PC-9 (cell line): ENCODE measurements around the gene SUPT3H. TPM values are rescaled to one million over a fixed set of nuclear protein-coding genes. Genes with fewer than 3 reads are reported as not detected.

Source experiments
- BruUV-seq: library from RNA; stranded (reverse); fragments of 400-500 nt; replicated peaks from 2 replicates; lab custom pipeline; 2021; lab: Mats Ljungman, UMichigan
- CTCF ChIA-PET: fragments of 300-600 bp; sonication (Branson Sonifier 250); formaldehyde crosslinking; loops from one replicate; lab custom pipeline; 2022; ENCODE audit warnings: antibody characterized with exemption; lab: Charles Lee
- POLR2A ChIA-PET: fragments of 300-600 bp; sonication (Branson Sonifier 250); formaldehyde crosslinking; loops from one replicate; lab custom pipeline; 2022; ENCODE audit warnings: antibody characterized with exemption; ENCODE audit not compliant: unreplicated experiment; lab: Charles Lee
- DNase-seq, 2 experiments: peaks; one replicate each; pipeline versions ENCODE4 v3.0.0 to v3.0.0-alpha.2; 2015 to 2022; ENCODE audit warnings: mixed read lengths in 1 of 2
- H2AFZ ChIP-seq: fragments of 200-600 bp; sonication (generic); 2 replicates; pipeline ENCODE4 v1.8.1; 2017; ENCODE audit warnings: antibody characterized with exemption
- H3F3A ChIP-seq: fragments of 200-600 bp; sonication (generic); 2 replicates; pipeline ENCODE4 v1.8.1; 2017; ENCODE audit warnings: antibody characterized with exemption, mild to moderate bottlenecking, low read depth; ENCODE audit not compliant: insufficient read depth
- H3K27ac ChIP-seq: fragments of 200-600 bp; sonication (generic); 2 replicates; pipeline ENCODE4 v1.6.1; 2016; ENCODE audit warnings: mixed run types
- H3K27me3 ChIP-seq: fragments of 200-600 bp; sonication (generic); 2 replicates; pipeline ENCODE4 v1.6.1; 2016; ENCODE audit warnings: low read depth, mixed run types; ENCODE audit not compliant: insufficient read depth
- H3K36me3 ChIP-seq: fragments of 200-600 bp; sonication (generic); 2 replicates; pipeline ENCODE4 v1.6.1; 2016; ENCODE audit warnings: low read depth, mixed run types
- H3K4me1 ChIP-seq: fragments of 200-600 bp; sonication (generic); replicated peaks from 2 replicates; pipeline ENCODE4 v1.6.1; 2016; ENCODE audit warnings: mixed run types; ENCODE audit not compliant: insufficient read depth
- H3K4me2 ChIP-seq: fragments of 200-600 bp; sonication (generic); 2 replicates; pipeline ENCODE4 v1.6.1; 2017; ENCODE audit warnings: mixed run types
- H3K4me3 ChIP-seq: fragments of 200-600 bp; sonication (generic); 2 replicates; pipeline ENCODE4 v1.6.1; 2016; ENCODE audit warnings: mixed run types
- H3K79me2 ChIP-seq: fragments of 200-600 bp; sonication (generic); 2 replicates; pipeline ENCODE4 v1.6.1; 2017; ENCODE audit warnings: low read depth, mixed run types
- H3K9me2 ChIP-seq: fragments of 200-600 bp; sonication (generic); 2 replicates; pipeline ENCODE4 v1.8.1; 2017; ENCODE audit warnings: mild to moderate bottlenecking; ENCODE audit not compliant: insufficient read depth
- H3K9me3 ChIP-seq: fragments of 200-600 bp; sonication (generic); 2 replicates; pipeline ENCODE4 v1.8.1; 2016; ENCODE audit warnings: low read depth; ENCODE audit not compliant: insufficient read depth
- H4K20me1 ChIP-seq: fragments of 200-600 bp; sonication (generic); 2 replicates; pipeline ENCODE4 v1.8.1; 2017; ENCODE audit not compliant: insufficient read depth
- EZH2 ChIP-seq: fragments of 200-600 bp; sonication (generic); IDR thresholded peaks from 2 replicates; pipeline ENCODE4 v1.8.0; 2017; ENCODE audit warnings: antibody characterized with exemption, low read depth
- intact Hi-C: fragments of 100-400 bp; cut with micrococcal nuclease; formaldehyde crosslinking; loops from one replicate; pipeline ENCODE4 v1.10.0; 2022; ENCODE audit not compliant: unreplicated experiment
- total RNA-seq: library from RNA; stranded (reverse); gene quantifications from 2 replicates; pipeline ENCODE4 v1.2.3, GENCODE V29; 2021
- TF ChIP-seq, protein P1 (sequence below): fragments of 200-600 bp; sonication (generic); conservative IDR thresholded peaks from 2 replicates; pipeline ENCODE4 v1.6.1; 2017; ENCODE audit warnings: mixed run types, antibody characterized with exemption, mild to moderate bottlenecking, moderate library complexity

The SUPT3H gene
- total RNA-seq, 1 experiment from 2014 or later = 9.2 TPM

DNA sequence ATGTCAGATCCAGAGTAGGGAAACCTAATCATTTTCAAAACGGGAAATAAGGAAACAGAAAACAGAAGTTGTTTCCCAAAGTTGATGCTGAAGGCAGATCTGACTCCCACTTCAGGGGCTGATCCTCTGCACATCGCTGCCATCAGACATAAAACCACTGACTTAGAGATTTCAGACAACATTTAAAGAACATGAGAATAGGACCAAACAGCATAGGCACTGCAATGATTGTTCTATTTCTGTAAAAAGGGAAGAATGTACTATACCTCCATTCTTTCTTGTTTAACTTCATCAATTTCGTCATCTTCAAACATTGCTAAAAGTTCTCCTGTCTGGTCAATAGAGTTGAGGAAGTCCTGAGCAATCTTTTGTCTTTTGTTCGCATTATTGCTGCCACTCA, 374.3 kb downstream of the SUPT3H start:
- TF ChIP-seq, protein P1, sequence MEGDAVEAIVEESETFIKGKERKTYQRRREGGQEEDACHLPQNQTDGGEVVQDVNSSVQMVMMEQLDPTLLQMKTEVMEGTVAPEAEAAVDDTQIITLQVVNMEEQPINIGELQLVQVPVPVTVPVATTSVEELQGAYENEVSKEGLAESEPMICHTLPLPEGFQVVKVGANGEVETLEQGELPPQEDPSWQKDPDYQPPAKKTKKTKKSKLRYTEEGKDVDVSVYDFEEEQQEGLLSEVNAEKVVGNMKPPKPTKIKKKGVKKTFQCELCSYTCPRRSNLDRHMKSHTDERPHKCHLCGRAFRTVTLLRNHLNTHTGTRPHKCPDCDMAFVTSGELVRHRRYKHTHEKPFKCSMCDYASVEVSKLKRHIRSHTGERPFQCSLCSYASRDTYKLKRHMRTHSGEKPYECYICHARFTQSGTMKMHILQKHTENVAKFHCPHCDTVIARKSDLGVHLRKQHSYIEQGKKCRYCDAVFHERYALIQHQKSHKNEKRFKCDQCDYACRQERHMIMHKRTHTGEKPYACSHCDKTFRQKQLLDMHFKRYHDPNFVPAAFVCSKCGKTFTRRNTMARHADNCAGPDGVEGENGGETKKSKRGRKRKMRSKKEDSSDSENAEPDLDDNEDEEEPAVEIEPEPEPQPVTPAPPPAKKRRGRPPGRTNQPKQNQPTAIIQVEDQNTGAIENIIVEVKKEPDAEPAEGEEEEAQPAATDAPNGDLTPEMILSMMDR = no peak
- no peak for TF ChIP-seq EZH2
- no peaks in the 10 kb centered on the region for H4K20me1 ChIP-seq
- H3K4me2 ChIP-seq = no peak overlapping the region
- no peaks in the 10 kb centered on the region for H3K4me1 ChIP-seq
- H3K27me3 ChIP-seq = no peaks in the 10 kb centered on the region
- no peak for DNase-seq
- CTCF ChIA-PET = no interaction called here
- H3K9me2 ChIP-seq = 0 out of 2 replicates have a peak, but pooled peaks cover 4% of the 10 kb centered on the region
- no peak overlapping the region for H3K27ac ChIP-seq
- no peaks in the 10 kb centered on the region for H3K9me3 ChIP-seq
- BruUV-seq = no TSS peak
- intact Hi-C loops = no loop called here
- no peak overlapping the region for H3K4me3 ChIP-seq
- no peaks in the 10 kb centered on the region for H3K36me3 ChIP-seq
- POLR2A ChIA-PET = interaction anchor here (0.7 kb wide), 1 partner anchor 342 kb away, joined by 3 read pairs; no protein-coding TSS in a partner anchor
- peaks cover 4% of the 10 kb centered on the region; the same call in 1 of the 2 replicates for H3F3A ChIP-seq
- H2AFZ ChIP-seq = no peak overlapping the region
- no peaks in the 10 kb centered on the region for H3K79me2 ChIP-seq

DNA sequence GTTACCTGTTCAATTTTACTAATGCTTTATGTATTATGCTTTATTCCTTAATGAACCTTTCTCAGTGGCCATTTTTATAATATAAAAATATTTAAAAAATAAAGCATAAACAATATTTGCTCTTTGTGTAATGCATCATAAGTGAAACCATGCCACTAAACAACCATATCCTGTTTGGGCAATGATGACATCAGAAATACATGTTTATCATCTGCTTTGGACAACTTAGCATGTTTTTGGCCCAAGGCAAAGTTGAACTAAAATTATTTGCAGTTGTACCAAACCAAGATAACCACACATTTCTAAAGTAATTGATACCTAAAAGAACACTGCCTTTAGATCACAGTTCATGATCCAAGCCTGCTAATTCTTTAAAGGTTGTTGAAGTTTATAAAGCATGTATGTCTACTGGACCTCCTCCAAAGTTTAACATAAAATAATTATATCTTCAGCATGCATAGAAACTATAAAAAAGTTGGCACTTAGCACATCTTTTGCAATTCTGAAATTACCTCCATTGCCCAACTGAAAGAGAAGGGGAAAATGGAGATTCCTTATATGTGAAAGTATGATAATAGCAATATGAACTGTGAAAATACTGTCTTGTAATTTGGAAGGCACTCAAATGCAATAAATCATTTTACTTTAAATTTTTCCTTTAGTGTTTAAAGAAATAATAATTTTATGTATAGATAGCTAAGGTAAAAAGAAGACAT, 375.2 kb downstream of the SUPT3H start:
- no peak overlapping the region for H3K4me2 ChIP-seq
- H4K20me1 ChIP-seq = no peaks in the 10 kb centered on the region
- H3K27ac ChIP-seq = no peak overlapping the region
- H3K79me2 ChIP-seq = no peaks in the 10 kb centered on the region
- intact Hi-C loops = no loop called here
- H3K9me3 ChIP-seq = no peaks in the 10 kb centered on the region
- no peak for TF ChIP-seq EZH2
- TF ChIP-seq, protein P1 = no peak
- H3K4me1 ChIP-seq = no peaks in the 10 kb centered on the region
- peaks cover 4% of the 10 kb centered on the region; the same call in 1 of the 2 replicates for H3F3A ChIP-seq
- H2AFZ ChIP-seq = no peak overlapping the region
- DNase-seq = no peak
- ChIA-PET CTCF (no interaction called here), POLR2A (interaction anchor here (0.7 kb wide), 1 partner anchor 343 kb away, joined by 3 read pairs; no protein-coding TSS in a partner anchor)
- 0 out of 2 replicates have a peak, but pooled peaks cover 4% of the 10 kb centered on the region for H3K9me2 ChIP-seq
- H3K27me3 ChIP-seq = no peaks in the 10 kb centered on the region
- no TSS peak for BruUV-seq
- H3K4me3 ChIP-seq = no peak overlapping the region
- no peaks in the 10 kb centered on the region for H3K36me3 ChIP-seq

DNA sequence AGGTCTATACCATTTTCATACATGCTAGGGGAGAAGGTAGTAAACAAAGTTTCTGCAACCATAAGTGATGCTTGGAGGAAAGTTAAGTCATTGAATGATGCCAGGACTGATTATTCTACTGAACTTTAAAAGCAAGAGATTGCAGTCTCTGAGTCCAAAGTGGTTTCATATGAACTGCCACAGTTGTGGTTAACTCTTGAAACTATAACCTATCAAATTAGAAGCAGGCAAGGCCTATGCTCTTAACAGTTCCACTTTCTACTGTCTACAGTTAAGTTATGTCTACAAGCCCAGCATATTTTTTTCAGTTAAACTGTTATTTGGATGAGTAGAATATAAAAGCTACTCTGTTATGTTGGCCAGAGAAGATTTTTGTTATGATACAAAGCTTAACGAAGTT, 376.1 kb downstream of the SUPT3H start:
- H3K79me2 ChIP-seq = no peaks in the 10 kb centered on the region
- 0 out of 2 replicates have a peak, but pooled peaks cover 4% of the 10 kb centered on the region for H3K9me2 ChIP-seq
- no peaks in the 10 kb centered on the region for H3K9me3 ChIP-seq
- H3K27ac ChIP-seq = no peak overlapping the region
- no peaks in the 10 kb centered on the region for H4K20me1 ChIP-seq
- POLR2A ChIA-PET = no interaction called here
- CTCF ChIA-PET = no interaction called here
- no peaks in the 10 kb centered on the region for H3K27me3 ChIP-seq
- H3K4me1 ChIP-seq = no peaks in the 10 kb centered on the region
- TF ChIP-seq, protein P1 = no peak
- TF ChIP-seq EZH2 = no peak
- H3F3A ChIP-seq = peaks cover 4% of the 10 kb centered on the region; the same call in 1 of the 2 replicates
- H3K4me2 ChIP-seq = no peak overlapping the region
- no peak for DNase-seq
- no TSS peak for BruUV-seq
- no peak overlapping the region for H2AFZ ChIP-seq
- intact Hi-C loops = no loop called here
- no peaks in the 10 kb centered on the region for H3K36me3 ChIP-seq
- H3K4me3 ChIP-seq = no peak overlapping the region
